Measurements from ENCODE around the gene MORF4L2. TPM values are rescaled to one million over a fixed set of nuclear protein-coding genes. Genes with fewer than 3 reads are reported as not detected.
A peak's percentile ranks its signal among the peaks of the same experiment; 100 is the strongest.
"Not testable (repeated sequence)": the region's sequence is repeated elsewhere in the genome, so short reads cannot be mapped to it uniquely, and the experiment has no call there.

The MORF4L2 gene
- total RNA-seq, 2 donors from 2014 or later: 559 to 708 TPM

GRCh38 chrX:103666202-103667107 is 20.0 kb downstream of the MORF4L2 start:
- H3K27me3 ChIP-seq (replicated peaks; ENCODE audit: insufficient read depth): no peaks in the 10 kb centered on the region
- ATAC-seq (ENCODE audit: insufficient number of reproducible peaks, low FRiP score, low read depth): no peak
- no peak for TF ChIP-seq CTCF (IDR thresholded peaks at IDR 0.05)
- no peak for DNase-seq (ENCODE audit: low spot score)
- no peak overlapping the region for H3K27ac ChIP-seq
- no peaks in the 10 kb centered on the region for H3K36me3 ChIP-seq
- H3K9me3 ChIP-seq: no peaks in the 10 kb centered on the region
- no peaks in the 10 kb centered on the region for H3K4me1 ChIP-seq (ENCODE audit: control insufficient read depth in 1 of 2, low read depth in 2 of 2)
- H3K4me3 ChIP-seq: no peak overlapping the region

GRCh38 chrX:103663981-103664762 is 22.3 kb downstream of the MORF4L2 start:
- no peaks in the 10 kb centered on the region for H3K4me1 ChIP-seq (ENCODE audit: control insufficient read depth in 1 of 2, low read depth in 2 of 2)
- DNase-seq (ENCODE audit: low spot score) (no peak), ATAC-seq (ENCODE audit: insufficient number of reproducible peaks, low FRiP score, low read depth) (no peak)
- no peak overlapping the region for H3K27ac ChIP-seq
- H3K9me3 ChIP-seq: no peaks in the 10 kb centered on the region
- H3K27me3 ChIP-seq (replicated peaks; ENCODE audit: insufficient read depth): no peaks in the 10 kb centered on the region
- no peaks in the 10 kb centered on the region for H3K36me3 ChIP-seq
- H3K4me3 ChIP-seq: peak overlapping the region; percentile 36
- no peak for TF ChIP-seq CTCF (IDR thresholded peaks at IDR 0.05)

- not testable (repeated sequence) for H3K4me1 ChIP-seq (ENCODE audit: control insufficient read depth in 1 of 2, low read depth in 2 of 2); H3K9me3 ChIP-seq; H3K27me3 ChIP-seq (replicated peaks; ENCODE audit: insufficient read depth); H3K4me3 ChIP-seq; H3K27ac ChIP-seq; ATAC-seq (ENCODE audit: insufficient number of reproducible peaks, low FRiP score, low read depth); H3K36me3 ChIP-seq; DNase-seq (ENCODE audit: low spot score)
Measured at GRCh38 chrX:103659460-103659859, 27.0 kb downstream of the MORF4L2 start.

- Histone ChIP-seq H3K4me3 (no peak overlapping the region), H3K27me3 (replicated peaks; ENCODE audit: insufficient read depth) (no peaks in the 10 kb centered on the region), H3K9me3 (no peaks in the 10 kb centered on the region), H3K36me3 (no peaks in the 10 kb centered on the region), H3K4me1 (ENCODE audit: control insufficient read depth in 1 of 2, low read depth in 2 of 2) (peaks cover 0 to 7% of the 10 kb centered on the region in 2 donors), H3K27ac (no peak overlapping the region)
- no peak for DNase-seq (ENCODE audit: low spot score)
- ATAC-seq (ENCODE audit: insufficient number of reproducible peaks, low FRiP score, low read depth): no peak
- TF ChIP-seq CTCF (IDR thresholded peaks at IDR 0.05): no peak
Measured at GRCh38 chrX:103658681-103659433, 27.6 kb downstream of the MORF4L2 start.

GRCh38 chrX:103657066-103657465 is 29.4 kb downstream of the MORF4L2 start:
- not testable (repeated sequence) for H3K36me3 ChIP-seq; H3K27ac ChIP-seq; H3K4me1 ChIP-seq (ENCODE audit: control insufficient read depth in 1 of 2, low read depth in 2 of 2); DNase-seq (ENCODE audit: low spot score); H3K27me3 ChIP-seq (replicated peaks; ENCODE audit: insufficient read depth); ATAC-seq (ENCODE audit: insufficient number of reproducible peaks, low FRiP score, low read depth); H3K9me3 ChIP-seq; H3K4me3 ChIP-seq

Measured in thoracic aorta (tissue), 2 donors.